GM13976 (cell line): ENCODE data around the gene CALHM3.

Experiments
- DNase-seq: peaks from one replicate; pipeline ENCODE4 v3.0.0; 2012; ENCODE audit warnings: low spot score
- CTCF ChIP-seq: IDR thresholded peaks from 2 replicates; pipeline ENCODE4 v1.5.1; 2012; ENCODE audit warnings: borderline replicate concordance, mild to moderate bottlenecking; ENCODE audit not compliant: insufficient read depth; ENCODE audit errors: extremely low read depth, missing control alignments, control extremely low read depth
- in situ Hi-C: fragments of 300-500 bp; cut with MboI; formaldehyde crosslinking; loops from one replicate; pipeline ENCODE4 v1.12.0; 2022; ENCODE audit warnings: low sequenced_read_pairs, mixed read lengths, inconsistent platforms; ENCODE audit not compliant: unreplicated experiment

CALHM3 gene

GRCh38 chr10:103444478-103444877 is 34.6 kb downstream of the CALHM3 start:
- TF ChIP-seq CTCF: no peak
- in situ Hi-C loops: no loop called here
- DNase-seq: no peak

DNA sequence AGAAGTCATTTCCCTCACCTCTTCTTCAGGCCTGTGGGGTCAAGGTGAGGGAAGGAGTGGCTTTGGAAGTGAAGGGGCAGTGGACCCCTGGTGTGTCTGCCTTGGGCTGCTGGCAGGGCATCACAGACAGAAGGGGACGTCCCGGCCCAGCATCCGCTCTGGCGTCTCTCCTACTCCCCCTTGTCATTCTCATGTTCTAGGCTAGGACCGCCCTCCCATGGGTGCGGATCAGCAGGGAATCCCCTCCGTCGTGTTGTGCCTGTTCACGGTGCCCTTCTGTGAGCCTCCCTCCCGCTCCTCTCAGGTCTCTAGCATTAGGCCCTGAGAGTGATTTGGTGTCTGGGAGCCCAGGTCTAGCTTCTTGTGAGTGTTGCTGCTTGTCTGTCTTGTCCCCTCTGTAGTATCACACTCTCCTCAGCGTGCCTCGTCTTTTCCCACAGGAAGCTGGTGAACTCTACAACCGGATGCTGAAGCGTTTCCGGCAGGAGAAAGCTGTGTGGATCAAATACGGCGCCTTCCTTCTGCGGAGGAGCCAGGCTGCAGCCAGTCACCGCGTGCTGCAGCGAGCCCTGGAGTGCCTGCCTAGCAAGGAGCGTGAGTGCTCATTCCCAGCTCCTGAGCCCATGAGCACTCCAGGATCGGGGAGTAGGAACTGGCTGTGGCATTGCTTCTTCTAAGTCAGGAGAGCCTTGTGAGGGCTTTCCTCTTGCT is 35.4 kb downstream of the CALHM3 start:
- no peak for TF ChIP-seq CTCF
- in situ Hi-C loops: no loop called here
- DNase-seq: no peak

DNA sequence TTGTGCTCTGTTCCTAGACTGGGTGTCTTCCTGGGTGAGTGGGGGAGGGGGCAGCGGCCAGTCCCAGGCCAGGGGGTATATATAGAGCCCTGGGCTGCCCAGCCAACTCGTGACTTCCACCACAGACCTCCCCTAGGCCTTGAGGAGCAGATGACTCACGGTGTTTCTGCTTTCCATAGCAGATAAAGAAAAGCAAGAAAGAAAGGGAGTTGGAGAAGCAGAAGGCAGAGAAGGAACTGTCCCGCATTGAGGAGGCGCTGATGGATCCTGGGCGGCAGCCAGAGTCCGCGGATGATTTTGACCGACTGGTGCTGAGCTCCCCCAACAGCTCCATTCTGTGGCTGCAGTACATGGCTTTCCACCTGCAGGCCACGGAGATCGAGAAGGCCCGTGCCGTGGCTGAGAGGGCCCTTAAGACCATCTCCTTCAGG is 37.0 kb downstream of the CALHM3 start:
- in situ Hi-C loops: no loop called here
- TF ChIP-seq CTCF: no peak
- no peak for DNase-seq

- no peak for DNase-seq
- TF ChIP-seq CTCF: no peak
- in situ Hi-C loops: no loop called here
Observed at GRCh38 chr10:103441611-103442010, 37.4 kb downstream of the CALHM3 start.

DNA sequence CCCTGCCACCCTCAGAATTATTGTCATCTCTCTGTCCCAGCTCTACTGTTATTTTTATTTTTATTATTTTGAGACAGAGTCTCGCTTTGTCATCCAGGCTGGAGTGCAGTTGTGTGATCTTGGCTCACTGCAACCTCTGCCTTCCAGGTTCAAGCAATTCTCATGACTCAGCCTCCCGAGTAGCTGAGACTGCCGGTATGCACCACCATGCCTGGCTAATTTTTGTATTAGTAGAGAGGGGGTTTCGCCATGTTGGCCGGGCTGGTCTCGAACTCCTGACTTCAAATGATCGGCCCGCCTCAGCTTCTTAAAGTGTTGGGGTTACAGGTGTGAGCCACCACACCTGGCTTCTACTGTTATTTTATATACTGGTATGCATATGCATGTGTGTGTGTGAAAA is 37.8 kb downstream of the CALHM3 start:
- TF ChIP-seq CTCF: no peak
- DNase-seq: no peak
- in situ Hi-C loops: no loop called here

GRCh38 chr10:103440416-103440815 is 38.6 kb downstream of the CALHM3 start:
- in situ Hi-C loops: no loop called here
- DNase-seq: no peak
- no peak for TF ChIP-seq CTCF
